CD4-positive, alpha-beta memory T cell (primary cell): ENCODE measurements around the gene GMDS. TPM values are rescaled to one million over a fixed set of nuclear protein-coding genes. Genes with fewer than 3 reads are reported as not detected.

ENCODE experiments used
- CTCF ChIA-PET: fragments of 350-600 bp; sonication (Branson Sonifier 250); formaldehyde crosslinking; loops from one replicate; lab custom pipeline; 2021; ENCODE audit warnings: inconsistent platforms; ENCODE audit not compliant: partially characterized antibody; lab: Charles Lee
- POLR2A ChIA-PET: fragments of 350-600 bp; sonication (Branson Sonifier 250); formaldehyde crosslinking; loops from one replicate; lab custom pipeline; 2021; ENCODE audit not compliant: partially characterized antibody; lab: Charles Lee
- DNase-seq, 5 donors: peaks; one replicate each; pipeline versions ENCODE4 v3.0.0 to v3.0.0-alpha.2; 2020 to 2022; ENCODE audit warnings: mixed read lengths in 1 of 5
- H3K27ac ChIP-seq: one replicate; pipeline ENCODE4 v1.7.0; 2013; ENCODE audit warnings: low read depth, low read length
- H3K27me3 ChIP-seq: 2 replicates; pipeline ENCODE4 v1.7.0; 2013; ENCODE audit warnings: mild to moderate bottlenecking, low read length, moderate library complexity; ENCODE audit not compliant: insufficient read depth
- H3K36me3 ChIP-seq: 2 replicates; pipeline ENCODE4 v1.7.0; 2013; ENCODE audit warnings: mild to moderate bottlenecking, low read length, moderate library complexity; ENCODE audit not compliant: insufficient read depth
- H3K4me1 ChIP-seq: 2 replicates; pipeline ENCODE4 v1.7.0; 2013; ENCODE audit warnings: mild to moderate bottlenecking, low read length, moderate library complexity; ENCODE audit not compliant: insufficient read depth
- H3K4me3 ChIP-seq, 2 donors: one replicate each; pipeline ENCODE4 v1.7.0; 2013; ENCODE audit warnings: low read length in 2 of 2, mild to moderate bottlenecking in 1 of 2
- H3K9me3 ChIP-seq, 2 donors: one replicate each; pipeline ENCODE4 v1.7.0; 2013; ENCODE audit warnings: low read length in 2 of 2, control low read depth in 1 of 2; ENCODE audit not compliant: control insufficient read depth in 1 of 2
- H3K27ac Mint-ChIP-seq, 7 donors: one replicate each; pipeline ENCODE4 v1.8.0; 2020 to 2021; ENCODE audit warnings: mixed read lengths in 7 of 7, mild to moderate bottlenecking in 6 of 7, inconsistent platforms in 3 of 7, moderate library complexity in 3 of 7
- H3K27me3 Mint-ChIP-seq, 2 donors: one replicate each; pipeline ENCODE4 v1.8.0; 2020 to 2021; ENCODE audit warnings: mixed read lengths in 2 of 2
- H3K36me3 Mint-ChIP-seq, 2 donors: one replicate each; pipeline ENCODE4 v1.8.0; 2020 to 2021; ENCODE audit warnings: mixed read lengths in 2 of 2, inconsistent platforms in 1 of 2, mild to moderate bottlenecking in 1 of 2
- H3K4me1 Mint-ChIP-seq, 4 donors: one replicate each; pipeline ENCODE4 v1.8.0; 2020 to 2021; ENCODE audit warnings: mixed read lengths in 4 of 4, mild to moderate bottlenecking in 1 of 4
- H3K4me3 Mint-ChIP-seq, 8 donors: one replicate each; pipeline ENCODE4 v1.8.0; 2020 to 2021; ENCODE audit warnings: mixed read lengths in 8 of 8, mild to moderate bottlenecking in 7 of 8, moderate library complexity in 6 of 8, inconsistent platforms in 3 of 8
- H3K9me3 Mint-ChIP-seq, 8 donors: one replicate each; pipeline ENCODE4 v1.8.0; 2020 to 2021; ENCODE audit warnings: mixed read lengths in 8 of 8, mild to moderate bottlenecking in 5 of 8, inconsistent platforms in 3 of 8, moderate library complexity in 1 of 8
- intact Hi-C: fragments of 100-400 bp; cut with micrococcal nuclease; formaldehyde crosslinking; loops from one replicate; pipeline ENCODE4 v1.15.1; 2023
- polyA plus RNA-seq, 2 donors: library from polyadenylated mRNA; unstranded; fragments of 300-500 nt; fragmentation: Illumina TruSeq; gene quantifications; one replicate each; pipeline ENCODE4 v1.2.3, GENCODE V29; 2021
- total RNA-seq, 2 experiments: library from RNA; stranded (reverse); gene quantifications; one replicate each; pipeline ENCODE4 v1.2.3, GENCODE V29; 2021

The GMDS gene
- total and polyA plus RNA-seq, 4 experiments from 2014 or later, result 12.1 to 24.0 (median 15.2) TPM

DNA sequence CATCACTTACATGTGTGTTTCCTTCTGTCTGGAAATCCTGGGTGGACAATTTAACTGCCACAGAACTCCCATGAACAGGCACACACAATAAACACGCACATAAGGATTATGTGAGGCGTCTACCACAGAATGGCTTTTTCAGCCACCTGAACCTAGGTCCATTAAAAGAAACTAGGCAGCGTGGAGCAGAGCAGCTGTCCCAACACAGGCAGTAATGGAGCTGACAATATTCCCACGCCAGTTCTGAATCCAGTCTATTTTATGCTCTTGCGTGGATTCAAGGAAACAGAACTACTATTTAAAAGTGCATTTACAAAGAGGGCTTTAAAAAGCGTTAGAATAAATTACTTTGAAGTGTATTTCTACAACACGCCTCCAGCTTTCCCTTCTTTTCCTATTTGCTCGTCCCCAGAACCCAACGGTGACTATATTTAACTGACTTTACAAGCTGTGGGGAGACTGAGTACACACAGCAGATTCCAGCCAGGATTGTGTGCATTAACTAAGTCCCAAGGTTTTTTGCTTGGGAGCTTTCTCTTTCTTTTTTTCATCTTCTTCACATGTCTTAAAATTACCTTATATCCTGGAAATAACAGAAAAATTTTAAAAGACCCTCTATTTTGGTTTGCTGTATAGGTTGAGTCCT lies 95.9 kb downstream of the GMDS start:
- Mint-ChIP-seq H3K4me3 (no peak overlapping the region), H3K27ac (no peak overlapping the region), H3K36me3 (peaks cover 0 to 11% of the 10 kb centered on the region in 2 donors), H3K27me3 (no peaks in the 10 kb centered on the region), H3K9me3 (peaks cover 0 to 4% (median 0%) of the 10 kb centered on the region in 8 donors), H3K4me1 (peaks cover 0 to 2% (median 0%) of the 10 kb centered on the region in 4 donors)
- no peak for DNase-seq
- no peaks in the 10 kb centered on the region for H3K9me3 ChIP-seq
- H3K4me3 ChIP-seq, result no peak overlapping the region
- POLR2A ChIA-PET, result no interaction called here
- no peaks in the 10 kb centered on the region for H3K36me3 ChIP-seq
- no peak overlapping the region for H3K27ac ChIP-seq
- H3K4me1 ChIP-seq, result no peaks in the 10 kb centered on the region
- H3K27me3 ChIP-seq, result no peaks in the 10 kb centered on the region
- intact Hi-C loops, result no loop called here
- CTCF ChIA-PET, result interaction anchor here (1.2 kb wide), 1 partner anchor 15 kb away, joined by 3 read pairs; no protein-coding TSS in a partner anchor

DNA sequence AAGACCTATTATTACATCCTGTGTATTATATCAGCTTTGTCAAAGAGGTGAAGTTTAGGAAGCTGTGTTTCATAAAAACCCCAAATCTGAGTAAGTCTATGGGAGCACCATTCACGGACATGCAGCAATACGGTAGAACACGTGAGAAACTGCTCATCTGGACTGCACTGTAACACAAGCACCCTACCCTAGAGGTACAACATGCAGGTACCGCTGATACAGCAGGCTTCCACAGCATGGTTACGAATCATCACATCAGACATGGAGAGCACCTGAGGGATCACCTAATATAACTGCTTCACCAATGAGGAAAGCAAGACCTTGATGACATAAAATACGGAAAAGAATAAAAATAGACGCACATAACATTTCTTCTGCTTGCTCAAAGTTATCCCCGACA lies 96.7 kb downstream of the GMDS start:
- H3K27me3 Mint-ChIP-seq, result no peaks in the 10 kb centered on the region
- intact Hi-C loops, result no loop called here
- no peak overlapping the region for H3K4me3 Mint-ChIP-seq
- Histone ChIP-seq H3K4me3 (no peak overlapping the region), H3K36me3 (no peaks in the 10 kb centered on the region), H3K4me1 (no peaks in the 10 kb centered on the region), H3K27me3 (no peaks in the 10 kb centered on the region), H3K9me3 (no peaks in the 10 kb centered on the region), H3K27ac (no peak overlapping the region)
- CTCF ChIA-PET, result interaction anchor here (1.2 kb wide), 1 partner anchor 14 kb away, joined by 3 read pairs; no protein-coding TSS in a partner anchor
- DNase-seq, result no peak
- H3K27ac Mint-ChIP-seq, result no peak overlapping the region
- POLR2A ChIA-PET, result no interaction called here
- peaks cover 0 to 4% (median 0%) of the 10 kb centered on the region in 8 donors for H3K9me3 Mint-ChIP-seq
- H3K36me3 Mint-ChIP-seq, result peaks cover 0 to 11% of the 10 kb centered on the region in 2 donors
- H3K4me1 Mint-ChIP-seq, result peaks cover 0 to 6% (median under 1%) of the 10 kb centered on the region in 4 donors

DNA sequence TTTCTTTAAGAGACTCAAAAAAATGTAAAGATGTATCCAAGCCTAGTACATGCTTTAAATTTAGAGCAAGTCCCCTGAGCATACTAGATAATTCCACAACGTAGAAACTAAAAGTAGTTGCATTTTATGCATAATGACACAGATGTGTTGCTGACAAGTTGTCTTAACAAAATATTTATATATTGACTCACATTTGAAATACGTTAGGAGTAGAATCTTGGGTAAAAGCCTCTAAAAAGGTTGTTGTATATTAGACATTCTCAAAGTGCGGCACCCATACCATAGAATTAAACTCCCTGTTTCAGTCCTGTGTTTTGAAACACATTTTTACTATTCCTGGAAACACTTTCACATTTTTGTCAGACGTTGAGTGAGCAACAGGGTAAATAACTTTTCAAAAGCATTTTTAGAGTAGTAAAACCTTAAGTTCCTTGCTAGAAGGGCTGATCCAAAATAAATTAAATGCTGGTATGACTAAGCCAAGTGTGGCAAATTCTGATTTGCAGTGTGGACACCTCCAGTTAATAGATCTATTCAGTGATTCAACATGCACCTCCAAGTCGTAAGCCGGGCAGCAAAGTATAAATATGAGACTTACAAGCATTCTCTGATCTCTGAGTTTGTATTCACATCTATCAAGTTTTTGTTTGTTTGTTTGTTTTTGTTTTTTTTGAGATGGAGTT lies 97.5 kb downstream of the GMDS start:
- ChIA-PET CTCF (no interaction called here), POLR2A (no interaction called here)
- Mint-ChIP-seq H3K27ac (no peak overlapping the region), H3K27me3 (no peaks in the 10 kb centered on the region), H3K4me3 (no peak overlapping the region), H3K4me1 (peaks cover 0 to 8% (median 1%) of the 10 kb centered on the region in 4 donors), H3K36me3 (peaks cover 0 to 11% of the 10 kb centered on the region in 2 donors), H3K9me3 (peaks cover 0 to 4% (median 0%) of the 10 kb centered on the region in 8 donors)
- H3K4me3 ChIP-seq, result no peak overlapping the region
- H3K27ac ChIP-seq, result no peak overlapping the region
- no peak for DNase-seq
- no peaks in the 10 kb centered on the region for H3K27me3 ChIP-seq
- intact Hi-C loops, result no loop called here
- no peaks in the 10 kb centered on the region for H3K9me3 ChIP-seq
- no peaks in the 10 kb centered on the region for H3K36me3 ChIP-seq
- H3K4me1 ChIP-seq, result no peaks in the 10 kb centered on the region

DNA sequence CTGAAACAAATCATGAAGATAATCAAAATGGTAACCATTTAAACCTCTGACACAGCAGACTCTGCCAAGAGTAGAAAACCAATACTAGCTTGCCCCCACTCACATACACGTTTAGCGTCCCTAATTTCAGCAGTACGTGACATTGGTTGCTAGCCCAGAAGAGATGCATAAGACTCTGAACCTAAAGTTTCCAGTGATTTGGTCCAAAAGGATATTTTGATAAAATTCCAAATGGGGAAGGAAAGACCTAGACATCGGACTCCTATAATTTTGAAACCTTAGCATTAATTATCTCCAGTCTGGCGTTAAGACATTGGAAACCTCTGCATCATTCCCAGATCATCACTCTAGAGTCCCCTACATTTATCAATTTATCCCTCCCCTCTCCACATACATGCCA lies 98.1 kb downstream of the GMDS start:
- CTCF ChIA-PET, result no interaction called here
- no peaks in the 10 kb centered on the region for H3K27me3 Mint-ChIP-seq
- peaks cover 0 to 4% (median 0%) of the 10 kb centered on the region in 8 donors for H3K9me3 Mint-ChIP-seq
- Histone ChIP-seq H3K9me3 (no peaks in the 10 kb centered on the region), H3K27me3 (no peaks in the 10 kb centered on the region), H3K4me1 (no peaks in the 10 kb centered on the region), H3K27ac (no peak overlapping the region), H3K36me3 (no peaks in the 10 kb centered on the region), H3K4me3 (no peak overlapping the region)
- no peak for DNase-seq
- no peak overlapping the region for H3K27ac Mint-ChIP-seq
- intact Hi-C loops, result no loop called here
- no peak overlapping the region for H3K4me3 Mint-ChIP-seq
- H3K36me3 Mint-ChIP-seq, result peaks cover 0 to 11% of the 10 kb centered on the region in 2 donors
- POLR2A ChIA-PET, result no interaction called here
- peaks cover 0 to 8% (median 1%) of the 10 kb centered on the region in 4 donors for H3K4me1 Mint-ChIP-seq

DNA sequence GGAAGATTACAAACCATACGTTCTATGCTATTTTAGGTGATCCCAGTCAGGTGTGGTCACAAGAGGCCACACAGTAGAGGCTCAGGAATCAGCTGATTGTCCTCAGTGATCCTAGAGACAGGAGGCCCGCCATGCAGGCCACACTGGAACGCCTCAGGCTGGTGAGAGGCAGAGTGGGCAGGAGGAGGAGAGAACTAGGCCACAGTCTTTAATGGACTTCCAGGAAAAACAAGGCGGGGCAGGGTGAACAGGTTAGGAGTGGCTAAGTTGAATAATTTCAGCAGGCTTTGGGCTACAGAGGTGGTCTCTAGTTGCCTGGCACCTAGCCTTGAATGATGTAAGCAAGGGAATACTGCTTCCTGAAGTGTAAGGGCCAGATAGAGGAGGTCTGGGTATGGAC lies 101.2 kb downstream of the GMDS start:
- no peaks in the 10 kb centered on the region for H3K27me3 ChIP-seq
- H3K27me3 Mint-ChIP-seq, result no peaks in the 10 kb centered on the region
- no peaks in the 10 kb centered on the region for H3K4me1 ChIP-seq
- no peak overlapping the region for H3K27ac Mint-ChIP-seq
- peaks cover 0 to 16% (median 5%) of the 10 kb centered on the region in 4 donors for H3K4me1 Mint-ChIP-seq
- H3K4me3 ChIP-seq, result no peak overlapping the region
- H3K36me3 Mint-ChIP-seq, result peaks cover 0 to 11% of the 10 kb centered on the region in 2 donors
- H3K9me3 Mint-ChIP-seq, result peaks cover 0 to 4% (median 0%) of the 10 kb centered on the region in 8 donors
- CTCF ChIA-PET, result no interaction called here
- DNase-seq, result no peak
- no peak overlapping the region for H3K27ac ChIP-seq
- H3K4me3 Mint-ChIP-seq, result no peak overlapping the region
- POLR2A ChIA-PET, result no interaction called here
- no peaks in the 10 kb centered on the region for H3K9me3 ChIP-seq
- intact Hi-C loops, result no loop called here
- no peaks in the 10 kb centered on the region for H3K36me3 ChIP-seq

DNA sequence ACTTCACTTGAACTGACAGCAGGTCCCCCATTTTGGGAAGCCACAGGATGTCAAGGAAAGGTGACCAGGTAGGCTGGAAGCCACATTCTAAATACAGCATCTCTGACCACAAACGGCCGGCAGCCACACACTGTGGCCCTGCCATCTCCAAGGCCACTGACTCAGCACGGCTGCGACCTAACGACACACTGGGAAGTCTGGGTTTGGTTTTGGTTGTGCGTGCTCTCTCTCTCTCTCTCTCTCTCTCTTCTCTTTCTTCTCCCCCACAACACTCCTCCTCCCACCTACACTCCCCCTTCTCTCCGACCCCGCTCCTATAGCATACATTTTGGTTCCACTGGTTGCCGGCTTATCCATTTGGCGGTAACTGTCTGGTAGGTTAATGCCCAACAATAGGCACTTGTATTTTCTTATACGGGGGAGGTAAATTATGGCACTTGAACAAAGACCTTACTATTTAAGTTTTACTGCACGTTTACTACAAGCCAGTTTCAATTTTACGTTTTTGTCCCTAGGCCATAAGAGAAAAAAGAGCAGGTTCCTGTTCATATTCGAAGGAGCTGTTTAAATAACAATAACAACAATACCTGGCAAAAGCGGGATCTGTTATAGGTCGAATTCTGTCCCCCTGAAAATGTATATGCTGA lies 103.6 kb downstream of the GMDS start:
- POLR2A ChIA-PET, result no interaction called here
- no peak for DNase-seq
- no peaks in the 10 kb centered on the region for H3K36me3 ChIP-seq
- CTCF ChIA-PET, result no interaction called here
- Mint-ChIP-seq H3K27ac (no peak overlapping the region), H3K27me3 (no peaks in the 10 kb centered on the region), H3K4me3 (no peak overlapping the region), H3K9me3 (peaks cover 0 to 4% (median 0%) of the 10 kb centered on the region in 8 donors), H3K36me3 (peaks cover 0 to 7% of the 10 kb centered on the region in 2 donors), H3K4me1 (peaks cover 0 to 16% (median 5%) of the 10 kb centered on the region in 4 donors)
- no peak overlapping the region for H3K4me3 ChIP-seq
- H3K4me1 ChIP-seq, result no peaks in the 10 kb centered on the region
- intact Hi-C loops, result no loop called here
- H3K9me3 ChIP-seq, result no peaks in the 10 kb centered on the region
- no peaks in the 10 kb centered on the region for H3K27me3 ChIP-seq
- H3K27ac ChIP-seq, result no peak overlapping the region

DNA sequence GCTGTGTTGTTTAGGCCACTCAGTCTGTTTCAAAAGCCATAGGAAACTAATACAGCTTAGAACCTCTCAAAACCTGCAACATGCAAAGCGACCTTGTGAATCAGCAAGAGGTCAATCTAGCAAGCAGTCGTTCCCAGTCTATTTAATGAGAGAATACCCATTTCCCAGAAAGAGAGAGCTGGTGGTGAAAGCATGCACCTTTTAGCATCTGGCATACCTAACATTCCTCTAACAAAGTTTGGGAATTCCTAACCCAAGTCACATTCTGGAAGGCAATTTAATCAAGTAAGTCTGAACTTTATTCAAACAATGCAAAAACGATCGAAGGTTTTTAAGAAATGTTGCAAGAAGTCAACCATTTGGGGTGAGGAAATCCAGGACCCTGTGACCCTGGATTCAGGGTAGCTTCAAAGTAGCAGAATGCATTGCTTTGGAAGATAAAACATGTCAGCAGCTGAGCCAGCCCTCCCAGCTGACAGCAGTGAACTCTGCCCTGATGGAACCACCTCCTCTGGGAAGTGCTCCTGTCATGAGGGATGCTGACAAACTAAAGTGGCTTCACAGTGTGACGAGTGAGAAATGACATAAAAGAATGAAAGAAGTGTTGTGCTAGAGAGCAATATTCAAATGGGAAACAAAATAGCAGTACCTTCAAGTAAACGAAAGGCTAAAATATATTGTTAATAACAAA lies 104.8 kb downstream of the GMDS start:
- Histone ChIP-seq H3K27ac (no peak overlapping the region), H3K27me3 (no peaks in the 10 kb centered on the region), H3K9me3 (no peaks in the 10 kb centered on the region), H3K4me1 (no peaks in the 10 kb centered on the region), H3K36me3 (no peaks in the 10 kb centered on the region), H3K4me3 (no peak overlapping the region)
- intact Hi-C loops, result no loop called here
- H3K36me3 Mint-ChIP-seq, result no peaks in the 10 kb centered on the region
- H3K4me1 Mint-ChIP-seq, result peaks cover 0 to 16% (median 4%) of the 10 kb centered on the region in 4 donors
- DNase-seq, result no peak
- ChIA-PET POLR2A (no interaction called here), CTCF (no interaction called here)
- no peaks in the 10 kb centered on the region for H3K9me3 Mint-ChIP-seq
- no peak overlapping the region for H3K4me3 Mint-ChIP-seq
- no peak overlapping the region for H3K27ac Mint-ChIP-seq
- no peaks in the 10 kb centered on the region for H3K27me3 Mint-ChIP-seq
